A549 (cell line): ENCODE measurements around the gene DCAF15.

Source experiments
- CHD2 ChIP-seq: fragments of 150-350 bp; IDR thresholded peaks from 2 replicates; pipeline ENCODE4 v1.6.1; 2014; ENCODE audit warnings: low read length; ENCODE audit not compliant: partially characterized antibody
- CHD4 ChIP-seq: fragments of 200-600 bp; sonication (generic); IDR thresholded peaks from 2 replicates; pipeline ENCODE4 v1.6.1; 2016; ENCODE audit warnings: antibody characterized with exemption, mild to moderate bottlenecking, borderline replicate concordance
- CTCF ChIP-seq: fragments of >200 bp; sonication (Bioruptor Twin); formaldehyde crosslinking; IDR thresholded peaks from 3 replicates; pipeline ENCODE4 v1.5.1; 2016
- JUNB ChIP-seq: fragments of >200 bp; sonication (Bioruptor Twin); formaldehyde crosslinking; IDR thresholded peaks from 2 replicates; pipeline ENCODE4 v1.6.1; 2016
- MAX ChIP-seq: IDR thresholded peaks from 2 replicates; pipeline ENCODE4 v1.6.1; 2012
- NFE2L2 ChIP-seq: fragments of 150-350 bp; conservative IDR thresholded peaks from 2 replicates; pipeline ENCODE4 v1.6.1; 2014; ENCODE audit warnings: low read length
- RAD21 ChIP-seq, 2 experiments: fragments of >200 bp in 1 of 2; sonication (Bioruptor Twin) in 1 of 2; formaldehyde crosslinking in 1 of 2; IDR thresholded peaks in 1 of 2; conservative IDR thresholded peaks in 1 of 2; 2 replicates in 1 of 2; 3 replicates in 1 of 2; pipeline ENCODE4 v1.6.1; 2012 to 2018; ENCODE audit warnings: inconsistent platforms in 1 of 2
- RFX5 ChIP-seq: fragments of 450-650 bp; IDR thresholded peaks from 2 replicates; pipeline ENCODE4 v1.7.1; 2014; ENCODE audit warnings: antibody characterized with exemption, mild to moderate bottlenecking, moderate library complexity
- TF ChIP-seq, protein P1 (sequence below): fragments of 450-650 bp; IDR thresholded peaks from 2 replicates; pipeline ENCODE4 v1.6.1; 2014; ENCODE audit warnings: antibody characterized with exemption
- TF ChIP-seq, protein P2 (sequence below): fragments of 200-600 bp; sonication (generic); IDR thresholded peaks from 2 replicates; pipeline ENCODE4 v1.6.1; 2016; ENCODE audit warnings: antibody characterized with exemption, mild to moderate bottlenecking, moderate library complexity

- TF ChIP-seq, protein P1, sequence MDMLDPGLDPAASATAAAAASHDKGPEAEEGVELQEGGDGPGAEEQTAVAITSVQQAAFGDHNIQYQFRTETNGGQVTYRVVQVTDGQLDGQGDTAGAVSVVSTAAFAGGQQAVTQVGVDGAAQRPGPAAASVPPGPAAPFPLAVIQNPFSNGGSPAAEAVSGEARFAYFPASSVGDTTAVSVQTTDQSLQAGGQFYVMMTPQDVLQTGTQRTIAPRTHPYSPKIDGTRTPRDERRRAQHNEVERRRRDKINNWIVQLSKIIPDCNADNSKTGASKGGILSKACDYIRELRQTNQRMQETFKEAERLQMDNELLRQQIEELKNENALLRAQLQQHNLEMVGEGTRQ, result no peak
- TF ChIP-seq RAD21 (conservative IDR thresholded peaks at IDR 0.05 in 1 of 2, IDR thresholded peaks at IDR 0.05 in 1 of 2) (no peak), JUNB (no peak), RFX5 (no peak), MAX (no peak), CTCF (no peak), CHD4 (no peak), CHD2 (no peak), NFE2L2 (no peak)
- TF ChIP-seq, protein P2, sequence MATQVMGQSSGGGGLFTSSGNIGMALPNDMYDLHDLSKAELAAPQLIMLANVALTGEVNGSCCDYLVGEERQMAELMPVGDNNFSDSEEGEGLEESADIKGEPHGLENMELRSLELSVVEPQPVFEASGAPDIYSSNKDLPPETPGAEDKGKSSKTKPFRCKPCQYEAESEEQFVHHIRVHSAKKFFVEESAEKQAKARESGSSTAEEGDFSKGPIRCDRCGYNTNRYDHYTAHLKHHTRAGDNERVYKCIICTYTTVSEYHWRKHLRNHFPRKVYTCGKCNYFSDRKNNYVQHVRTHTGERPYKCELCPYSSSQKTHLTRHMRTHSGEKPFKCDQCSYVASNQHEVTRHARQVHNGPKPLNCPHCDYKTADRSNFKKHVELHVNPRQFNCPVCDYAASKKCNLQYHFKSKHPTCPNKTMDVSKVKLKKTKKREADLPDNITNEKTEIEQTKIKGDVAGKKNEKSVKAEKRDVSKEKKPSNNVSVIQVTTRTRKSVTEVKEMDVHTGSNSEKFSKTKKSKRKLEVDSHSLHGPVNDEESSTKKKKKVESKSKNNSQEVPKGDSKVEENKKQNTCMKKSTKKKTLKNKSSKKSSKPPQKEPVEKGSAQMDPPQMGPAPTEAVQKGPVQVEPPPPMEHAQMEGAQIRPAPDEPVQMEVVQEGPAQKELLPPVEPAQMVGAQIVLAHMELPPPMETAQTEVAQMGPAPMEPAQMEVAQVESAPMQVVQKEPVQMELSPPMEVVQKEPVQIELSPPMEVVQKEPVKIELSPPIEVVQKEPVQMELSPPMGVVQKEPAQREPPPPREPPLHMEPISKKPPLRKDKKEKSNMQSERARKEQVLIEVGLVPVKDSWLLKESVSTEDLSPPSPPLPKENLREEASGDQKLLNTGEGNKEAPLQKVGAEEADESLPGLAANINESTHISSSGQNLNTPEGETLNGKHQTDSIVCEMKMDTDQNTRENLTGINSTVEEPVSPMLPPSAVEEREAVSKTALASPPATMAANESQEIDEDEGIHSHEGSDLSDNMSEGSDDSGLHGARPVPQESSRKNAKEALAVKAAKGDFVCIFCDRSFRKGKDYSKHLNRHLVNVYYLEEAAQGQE, result no peak
Measured at GRCh38 chr19:13957051-13957450, 4.7 kb downstream of the DCAF15 start.
